Kidney epithelial cell (primary cell): ENCODE data around the gene C19orf33. TPM values are rescaled to one million over a fixed set of nuclear protein-coding genes. Genes with fewer than 3 reads are reported as not detected.

Source experiments
- DNase-seq: peaks from one replicate; pipeline ENCODE4 v3.0.0-alpha.2; 2010; ENCODE audit warnings: low read depth
- H3K27me3 ChIP-seq: 2 replicates; pipeline ENCODE4 v1.6.0; 2011; ENCODE audit warnings: low read length; ENCODE audit not compliant: control insufficient read depth, insufficient read depth
- H3K36me3 ChIP-seq: 2 replicates; pipeline ENCODE4 v1.5.1; 2011; ENCODE audit warnings: low read length; ENCODE audit not compliant: control insufficient read depth, insufficient read depth
- H3K4me3 ChIP-seq: 2 replicates; pipeline ENCODE4 v1.5.1; 2011; ENCODE audit warnings: low read depth, mild to moderate bottlenecking, control low read depth, low read length
- total RNA-seq: library from RNA; depleted of rRNA; stranded (reverse); fragments of >200 nt; gene quantifications from 2 replicates; pipeline ENCODE4 v1.2.3, GENCODE V29; 2015
- TF ChIP-seq, protein P1 (sequence below): IDR thresholded peaks from 2 replicates; pipeline ENCODE4 v1.5.1; 2011; ENCODE audit warnings: mild to moderate bottlenecking, moderate library complexity, low read length, control low read depth, inconsistent platforms; ENCODE audit not compliant: insufficient read depth, poor library complexity, severe bottlenecking

The C19orf33 gene
- total RNA-seq, 1 donor from 2014 or later, result 300 TPM

DNA sequence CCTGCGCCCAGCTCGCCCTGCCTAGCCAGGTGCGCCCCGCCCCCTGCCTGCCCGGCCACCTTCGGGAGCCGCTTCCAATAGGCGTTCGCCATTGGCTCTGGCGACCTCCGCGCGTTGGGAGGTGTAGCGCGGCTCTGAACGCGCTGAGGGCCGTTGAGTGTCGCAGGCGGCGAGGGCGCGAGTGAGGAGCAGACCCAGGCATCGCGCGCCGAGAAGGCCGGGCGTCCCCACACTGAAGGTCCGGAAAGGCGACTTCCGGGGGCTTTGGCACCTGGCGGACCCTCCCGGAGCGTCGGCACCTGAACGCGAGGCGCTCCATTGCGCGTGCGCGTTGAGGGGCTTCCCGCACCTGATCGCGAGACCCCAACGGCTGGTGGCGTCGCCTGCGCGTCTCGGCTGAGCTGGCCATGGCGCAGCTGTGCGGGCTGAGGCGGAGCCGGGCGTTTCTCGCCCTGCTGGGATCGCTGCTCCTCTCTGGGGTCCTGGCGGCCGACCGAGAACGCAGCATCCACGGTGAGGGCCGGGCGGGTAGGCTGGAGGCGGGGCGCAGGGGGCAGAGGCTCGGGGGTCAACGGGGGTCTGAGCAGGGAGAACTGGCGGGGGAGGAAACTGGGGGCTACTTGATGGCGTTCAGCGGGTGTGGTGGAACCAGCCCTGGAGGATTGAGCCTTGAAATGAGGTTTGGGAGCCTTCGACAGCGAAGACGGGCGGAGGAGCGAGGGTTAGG is 39.4 kb upstream of the C19orf33 start, which contains the start of gene SPINT2:
TSS of gene SPINT2 (plus strand) at position 88 of the 727 bp plus-strand sequence. CDS start at position 408, 320 bp downstream.
- Histone ChIP-seq H3K4me3 (peak within 1 kb of the TSS; percentile 62), H3K36me3 (no peaks in the 10 kb centered on the region), H3K27me3 (no peaks in the 10 kb centered on the region)
- no peak for DNase-seq
- TF ChIP-seq, protein P1, sequence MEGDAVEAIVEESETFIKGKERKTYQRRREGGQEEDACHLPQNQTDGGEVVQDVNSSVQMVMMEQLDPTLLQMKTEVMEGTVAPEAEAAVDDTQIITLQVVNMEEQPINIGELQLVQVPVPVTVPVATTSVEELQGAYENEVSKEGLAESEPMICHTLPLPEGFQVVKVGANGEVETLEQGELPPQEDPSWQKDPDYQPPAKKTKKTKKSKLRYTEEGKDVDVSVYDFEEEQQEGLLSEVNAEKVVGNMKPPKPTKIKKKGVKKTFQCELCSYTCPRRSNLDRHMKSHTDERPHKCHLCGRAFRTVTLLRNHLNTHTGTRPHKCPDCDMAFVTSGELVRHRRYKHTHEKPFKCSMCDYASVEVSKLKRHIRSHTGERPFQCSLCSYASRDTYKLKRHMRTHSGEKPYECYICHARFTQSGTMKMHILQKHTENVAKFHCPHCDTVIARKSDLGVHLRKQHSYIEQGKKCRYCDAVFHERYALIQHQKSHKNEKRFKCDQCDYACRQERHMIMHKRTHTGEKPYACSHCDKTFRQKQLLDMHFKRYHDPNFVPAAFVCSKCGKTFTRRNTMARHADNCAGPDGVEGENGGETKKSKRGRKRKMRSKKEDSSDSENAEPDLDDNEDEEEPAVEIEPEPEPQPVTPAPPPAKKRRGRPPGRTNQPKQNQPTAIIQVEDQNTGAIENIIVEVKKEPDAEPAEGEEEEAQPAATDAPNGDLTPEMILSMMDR, result no peak

DNA sequence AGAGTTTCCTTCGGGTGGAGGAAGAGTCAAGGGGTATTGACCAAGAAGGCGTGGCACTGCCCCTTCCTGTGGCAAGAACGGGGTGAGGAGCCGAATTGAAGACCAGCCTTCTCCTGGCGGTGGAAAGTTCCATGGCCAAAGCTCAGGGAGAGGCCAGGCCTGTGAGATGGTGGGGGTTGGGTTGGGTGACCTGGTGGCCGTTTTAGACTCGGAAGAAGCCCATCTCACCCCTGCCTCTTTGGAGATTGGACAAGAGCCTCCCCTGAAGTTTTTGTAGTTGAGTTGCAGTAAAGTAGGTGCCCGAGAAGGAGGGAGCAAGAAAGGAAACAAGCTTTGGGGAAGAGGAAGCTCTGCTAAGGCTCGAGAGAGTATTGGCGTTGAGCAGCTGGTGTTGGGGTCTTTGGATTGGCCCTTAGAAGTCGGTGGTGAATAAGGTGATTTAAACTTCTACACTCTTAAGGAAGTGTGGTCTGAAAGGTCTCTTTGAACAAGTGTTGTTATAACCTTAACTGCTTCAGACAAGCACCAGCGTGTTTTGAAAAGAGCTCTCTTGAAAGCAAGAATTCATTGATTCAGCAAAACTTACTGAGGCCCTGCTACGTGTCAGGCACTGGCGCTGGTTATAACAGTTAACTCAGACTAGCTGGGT is 38.7 kb upstream of the C19orf33 start:
- DNase-seq, result no peak
- Histone ChIP-seq H3K4me3 (peak overlapping the region; percentile 62), H3K36me3 (no peaks in the 10 kb centered on the region), H3K27me3 (no peaks in the 10 kb centered on the region)
- TF ChIP-seq, protein P1, result no peak

DNA sequence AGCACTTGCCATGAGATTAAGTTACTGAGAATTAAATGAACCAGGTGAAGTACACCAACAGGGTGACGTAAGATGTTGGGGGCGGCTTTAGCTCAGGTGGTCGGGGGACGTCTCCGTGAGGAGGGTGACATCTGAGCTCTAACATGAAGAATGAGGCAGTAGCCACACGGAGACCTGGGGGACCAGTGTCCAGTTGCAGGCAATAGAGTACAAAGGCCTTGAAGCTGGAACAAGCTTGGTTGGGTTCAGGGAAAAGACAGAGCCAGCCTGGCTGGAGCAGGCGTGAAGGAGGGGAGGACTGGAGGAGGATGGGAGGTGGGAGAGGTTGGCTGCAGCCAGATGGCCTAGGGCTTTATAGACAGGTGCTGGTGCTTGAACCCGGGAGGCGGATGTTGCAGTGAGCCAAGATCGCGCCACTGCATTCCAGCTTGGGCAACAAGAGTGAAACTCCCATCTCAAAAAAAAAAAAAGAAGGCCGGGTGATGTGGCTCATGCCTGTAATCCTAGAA is 38.1 kb upstream of the C19orf33 start:
- TF ChIP-seq, protein P1, result no peak
- DNase-seq, result no peak
- Histone ChIP-seq H3K4me3 (peak overlapping the region; percentile 62), H3K36me3 (no peaks in the 10 kb centered on the region), H3K27me3 (no peaks in the 10 kb centered on the region)

- Histone ChIP-seq H3K27me3 (no peaks in the 10 kb centered on the region), H3K4me3 (peak overlapping the region; percentile 27), H3K36me3 (no peaks in the 10 kb centered on the region)
- DNase-seq, result peak; percentile 65
- TF ChIP-seq, protein P1, result no peak
These were observed 37.0 kb upstream of the C19orf33 start for GRCh38 chr19:38266981-38267597.

- TF ChIP-seq, protein P1, result no peak
- DNase-seq, result no peak
- Histone ChIP-seq H3K36me3 (no peaks in the 10 kb centered on the region), H3K4me3 (no peak overlapping the region), H3K27me3 (no peaks in the 10 kb centered on the region)
These were observed 36.1 kb upstream of the C19orf33 start for GRCh38 chr19:38267761-38268483.
